Measurements from ENCODE around the gene LIMD2. TPM values are rescaled to one million over a fixed set of nuclear protein-coding genes. Genes with fewer than 3 reads are reported as not detected.
A peak's percentile ranks its signal among the peaks of the same experiment; 100 is the strongest.

The LIMD2 gene
- total RNA-seq, 1 experiment from 2014 or later, result 119 TPM

GRCh38 chr17:63701868-63702720 is 2.2 kb upstream of the LIMD2 start:
- no TSS peak for BruUV-seq (replicated peaks)
- peaks cover 8% of the 10 kb centered on the region for H3K36me3 ChIP-seq (ENCODE audit: insufficient read depth, low read length, poor library complexity, severe bottlenecking)
- intact Hi-C loops (cut with micrococcal nuclease; ENCODE audit: unreplicated experiment), result loop anchor here (2.0 kb wide), 1 partner anchor 133 kb away; no protein-coding TSS in a partner anchor
- ChIA-PET POLR2A (ENCODE audit: low non-redundant PET) (interaction anchor here (0.6 kb wide), 3 partner anchors 12 to 180 kb away, joined by 3 read pairs; no protein-coding TSS in a partner anchor), CTCF (no interaction called here)
- no peak overlapping the region for H3K27ac ChIP-seq (ENCODE audit: low read depth, low read length, poor library complexity, severe bottlenecking)
- H3K4me1 ChIP-seq (ENCODE audit: insufficient read depth, low read length, poor library complexity, severe bottlenecking), result peaks cover 37% of the 10 kb centered on the region
- TF ChIP-seq CTCF (conservative IDR thresholded peaks at IDR 0.05; ENCODE audit: low read depth, low read length), result no peak
- TF ChIP-seq EZH2 (IDR thresholded peaks at IDR 0.05; ENCODE audit: borderline replicate concordance, low read depth, low read length, poor library complexity, severe bottlenecking), result no peak
- no peaks in the 10 kb centered on the region for H3K9me3 ChIP-seq (ENCODE audit: low read depth, low read length, poor library complexity, severe bottlenecking)
- no peak for DNase-seq (ENCODE audit: low spot score)
- no peaks in the 10 kb centered on the region for H3K27me3 ChIP-seq (replicated peaks; ENCODE audit: insufficient read depth, low read depth, low read length, poor library complexity)
- no peak overlapping the region for H3K4me3 ChIP-seq (ENCODE audit: low read depth, low read length, poor library complexity, severe bottlenecking)

- CTCF ChIA-PET, result interaction anchor here (0.7 kb wide), 1 partner anchor 41 kb away, joined by 3 read pairs; no protein-coding TSS in a partner anchor
- H3K9me3 ChIP-seq (ENCODE audit: low read depth, low read length, poor library complexity, severe bottlenecking), result no peaks in the 10 kb centered on the region
- TF ChIP-seq EZH2 (IDR thresholded peaks at IDR 0.05; ENCODE audit: borderline replicate concordance, low read depth, low read length, poor library complexity, severe bottlenecking) (no peak), CTCF (conservative IDR thresholded peaks at IDR 0.05; ENCODE audit: low read depth, low read length) (no peak)
- peak overlapping the region; percentile 76 for H3K4me3 ChIP-seq (ENCODE audit: low read depth, low read length, poor library complexity, severe bottlenecking)
- no peak for DNase-seq (ENCODE audit: low spot score)
- peaks cover 10% of the 10 kb centered on the region for H3K36me3 ChIP-seq (ENCODE audit: insufficient read depth, low read length, poor library complexity, severe bottlenecking)
- intact Hi-C loops (cut with micrococcal nuclease; ENCODE audit: unreplicated experiment), result loop anchor here (2.0 kb wide), 1 partner anchor 133 kb away; no protein-coding TSS in a partner anchor
- BruUV-seq (replicated peaks), result TSS peak; percentile 26
- H3K27me3 ChIP-seq (replicated peaks; ENCODE audit: insufficient read depth, low read depth, low read length, poor library complexity), result no peaks in the 10 kb centered on the region
- POLR2A ChIA-PET (ENCODE audit: low non-redundant PET), result no interaction called here
- peaks cover 37% of the 10 kb centered on the region for H3K4me1 ChIP-seq (ENCODE audit: insufficient read depth, low read length, poor library complexity, severe bottlenecking)
- peak overlapping the region; percentile 82 for H3K27ac ChIP-seq (ENCODE audit: low read depth, low read length, poor library complexity, severe bottlenecking)
Observed at GRCh38 chr17:63701456-63701820, 1.5 kb upstream of the LIMD2 start.

GRCh38 chr17:63700528-63701455 is 867 bp upstream of the LIMD2 start:
- Histone ChIP-seq H3K36me3 (ENCODE audit: insufficient read depth, low read length, poor library complexity, severe bottlenecking) (peaks cover 11% of the 10 kb centered on the region), H3K27me3 (replicated peaks; ENCODE audit: insufficient read depth, low read depth, low read length, poor library complexity) (no peaks in the 10 kb centered on the region), H3K27ac (ENCODE audit: low read depth, low read length, poor library complexity, severe bottlenecking) (peak overlapping the region; percentile 82), H3K4me3 (ENCODE audit: low read depth, low read length, poor library complexity, severe bottlenecking) (peak overlapping the region; percentile 76), H3K9me3 (ENCODE audit: low read depth, low read length, poor library complexity, severe bottlenecking) (no peaks in the 10 kb centered on the region), H3K4me1 (ENCODE audit: insufficient read depth, low read length, poor library complexity, severe bottlenecking) (peaks cover 33% of the 10 kb centered on the region)
- no peak for TF ChIP-seq EZH2 (IDR thresholded peaks at IDR 0.05; ENCODE audit: borderline replicate concordance, low read depth, low read length, poor library complexity, severe bottlenecking)
- TF ChIP-seq CTCF (conservative IDR thresholded peaks at IDR 0.05; ENCODE audit: low read depth, low read length), result no peak; the same call in 1 of the 2 replicates
- peak; percentile 75 for DNase-seq (ENCODE audit: low spot score)
- intact Hi-C loops (cut with micrococcal nuclease; ENCODE audit: unreplicated experiment), result loop anchor here (2.0 kb wide), 1 partner anchor 134 kb away; no protein-coding TSS in a partner anchor
- no TSS peak for BruUV-seq (replicated peaks)
- CTCF ChIA-PET, result interaction anchor here (0.7 kb wide), 1 partner anchor 41 kb away, joined by 3 read pairs; no protein-coding TSS in a partner anchor
- POLR2A ChIA-PET (ENCODE audit: low non-redundant PET), result interaction anchor here (0.6 kb wide), 2 partner anchors 15 to 17 kb away, joined by 4 to 15 read pairs; no protein-coding TSS in a partner anchor

Measured in A673 (cell line).